Activated CD8-positive, alpha-beta memory T cell treated with anti-CD3 and anti-CD28 coated beads for 4 hours (primary cell): ENCODE measurements around the gene POLQ.
"Not testable (repeated sequence)": the region's sequence is repeated elsewhere in the genome, so short reads cannot be mapped to it uniquely, and the experiment has no call there.

Source experiments
- DNase-seq, 2 donors: peaks; one replicate each; pipeline ENCODE4 v3.0.0-alpha.2; 2020; ENCODE audit warnings: low read depth in 2 of 2

Gene POLQ

DNA sequence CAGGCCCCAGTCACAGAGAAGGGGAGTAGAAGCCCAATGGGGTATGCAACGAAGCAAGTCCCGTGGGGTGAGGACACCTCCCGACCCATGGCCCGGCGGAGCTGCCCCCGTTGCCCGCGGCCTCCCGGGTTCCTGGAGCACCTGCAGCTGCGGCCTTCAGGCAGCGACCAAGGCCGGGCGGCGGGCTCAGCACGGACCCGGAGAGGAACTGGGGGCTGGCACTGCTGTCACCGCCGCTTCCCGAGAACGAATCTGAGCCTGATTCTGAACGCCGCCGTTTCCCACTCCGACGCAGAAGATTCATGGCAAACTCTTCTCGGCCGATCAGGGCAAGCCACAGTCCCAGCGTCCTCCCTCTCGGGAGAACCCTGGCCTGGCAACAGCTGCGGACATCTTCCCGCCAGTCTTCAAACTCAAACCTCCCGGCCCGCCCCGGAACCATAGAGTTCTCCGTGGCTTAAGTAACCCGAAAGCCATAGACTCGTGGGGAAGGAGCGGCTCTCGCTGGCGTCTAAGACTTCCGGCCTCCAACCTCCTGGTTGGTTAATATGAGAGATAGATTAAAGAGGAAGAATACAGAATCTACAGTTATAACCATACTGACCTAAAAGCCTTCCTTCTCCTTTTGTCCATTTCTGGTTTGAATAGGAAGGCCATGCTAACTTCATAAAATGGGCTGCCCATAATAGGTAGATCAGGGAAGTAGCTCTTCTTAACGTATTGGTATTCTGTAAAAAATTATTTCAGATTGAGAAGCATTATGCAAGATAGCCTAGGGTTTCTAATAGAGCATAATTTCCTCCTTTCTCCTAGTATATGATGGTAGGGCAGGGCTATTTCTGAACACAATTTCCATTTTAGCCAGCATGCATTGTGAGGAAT lies at the start of gene POLQ:
Gene POLQ, minus strand, starts transcription at position 415 of the 882 bp plus-strand sequence. Its CDS starts 111 bp downstream, at position 304.
- peak; percentile 65 to 75 for DNase-seq

DNA sequence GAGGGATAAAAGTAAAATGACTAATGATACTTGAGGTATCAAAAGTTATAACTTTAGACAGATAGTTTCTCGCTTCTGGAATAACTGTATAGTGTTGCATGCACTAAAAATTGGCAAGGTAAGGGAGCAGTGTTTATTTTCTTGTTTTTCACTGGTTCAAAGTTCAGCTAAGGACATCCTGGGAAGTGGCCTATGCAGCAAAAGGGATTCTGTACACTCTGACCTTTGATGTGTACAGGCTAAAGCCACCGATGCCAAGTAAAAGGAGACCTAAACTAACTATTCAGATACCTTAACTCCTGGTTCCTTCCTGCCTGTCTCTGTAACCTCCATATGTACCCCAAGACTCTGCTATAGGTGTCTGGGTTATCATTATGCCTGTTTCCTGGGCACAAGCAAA lies 49.1 kb upstream of the POLQ start:
- DNase-seq, result no peak

DNA sequence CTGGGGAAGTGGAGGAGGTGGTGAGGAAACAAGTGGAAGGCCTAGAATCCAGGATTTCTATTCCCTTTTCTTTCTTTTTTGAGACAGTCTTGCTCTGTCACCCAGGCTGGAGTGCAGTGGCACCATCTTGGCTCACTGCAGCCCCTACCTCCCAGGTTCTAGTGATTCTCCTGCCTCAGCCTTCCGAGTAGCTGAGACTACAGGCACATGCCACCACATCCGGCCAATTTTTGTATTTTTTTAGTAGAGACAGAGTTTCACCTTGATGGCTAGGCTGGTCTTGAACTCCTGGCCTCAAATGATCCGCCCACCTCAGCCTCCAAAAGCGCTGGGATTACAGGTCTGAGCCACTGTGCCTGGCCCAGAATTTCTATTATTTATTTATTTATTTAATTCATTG lies 48.0 kb upstream of the POLQ start:
- not testable (repeated sequence) for DNase-seq

DNA sequence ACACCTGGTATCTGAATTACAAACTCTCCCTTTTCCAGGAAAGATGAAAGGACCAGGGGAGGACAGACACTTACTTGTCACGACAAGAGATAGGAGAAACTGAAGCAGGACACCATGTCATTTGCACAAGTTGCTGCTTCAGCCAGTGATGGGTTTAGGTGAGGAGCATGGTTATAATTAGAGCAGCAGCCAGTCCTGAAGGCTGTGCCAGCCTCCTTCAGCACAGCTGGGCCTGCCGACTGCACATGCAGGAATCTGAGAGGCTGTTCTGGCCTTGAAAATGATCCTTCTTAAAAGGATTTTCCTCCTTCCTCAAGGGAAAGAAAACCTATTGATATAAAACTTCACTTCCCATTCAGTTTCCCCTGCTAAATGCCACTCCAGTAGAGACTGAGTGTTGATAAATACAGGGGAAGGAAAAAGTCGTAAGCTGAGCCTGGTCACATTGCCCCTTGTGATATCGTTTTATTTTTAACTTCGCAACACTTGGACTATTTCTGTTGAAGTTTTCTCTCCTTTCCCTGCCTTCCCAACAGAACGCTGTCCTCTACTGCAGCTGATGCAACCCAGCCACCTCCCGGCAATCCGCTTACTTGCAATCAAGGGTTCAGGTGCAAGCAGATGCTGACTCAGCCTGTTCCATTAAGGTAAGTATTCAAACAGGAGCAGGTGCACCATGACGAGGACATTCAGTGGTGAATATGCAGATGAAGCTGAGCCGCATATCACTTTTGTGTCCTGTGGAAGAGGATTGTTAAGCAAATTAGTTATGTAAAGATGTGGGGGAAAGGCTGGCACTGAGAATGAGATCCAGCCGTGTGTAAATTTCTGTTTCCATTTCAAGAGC lies 47.3 kb upstream of the POLQ start, which contains the start of gene FBXO40:
Gene FBXO40, plus strand, starts transcription at position 524 of the 847 bp plus-strand sequence. CDS start 27,197 bp downstream, outside the sequence.
- DNase-seq, result no peak

DNA sequence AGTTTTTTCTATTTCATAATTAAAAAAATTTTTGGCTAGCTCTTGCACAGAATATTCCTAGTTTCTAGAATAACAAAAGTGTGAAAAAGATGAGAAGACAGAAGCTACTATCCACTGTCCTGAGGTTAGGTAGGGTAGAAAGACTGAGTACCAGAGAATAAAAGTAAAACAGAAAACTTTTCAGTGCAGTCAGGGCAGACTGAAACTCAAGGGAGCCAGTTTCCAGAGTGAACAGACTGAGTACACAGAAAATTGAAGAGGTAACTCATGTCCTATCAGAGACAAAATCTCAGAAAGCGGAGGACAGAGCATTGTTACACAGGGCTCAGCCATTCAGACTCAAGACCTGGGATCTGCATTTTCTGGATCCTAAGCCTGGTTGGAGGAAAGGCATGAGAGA lies 38.6 kb upstream of the POLQ start:
- no peak for DNase-seq

DNA sequence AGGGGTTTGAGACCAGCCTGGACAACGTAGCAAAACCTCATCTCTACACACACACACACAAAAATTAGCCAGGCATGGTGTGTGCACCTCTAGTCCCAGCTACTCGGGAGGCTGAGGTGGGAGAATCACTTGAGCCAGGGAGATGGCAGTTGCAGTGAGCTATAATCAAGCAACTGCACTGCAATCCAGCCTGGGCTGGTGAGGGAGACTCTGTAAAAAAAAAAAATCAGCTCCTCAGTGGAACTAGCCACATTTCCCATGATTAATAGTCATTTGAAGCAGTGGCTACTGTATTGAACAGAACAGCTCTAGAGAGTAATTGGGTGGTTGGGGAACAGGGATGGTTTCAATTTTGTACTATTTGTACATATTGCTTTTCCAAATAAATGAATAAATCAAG lies 35.9 kb upstream of the POLQ start:
- DNase-seq, result no peak

DNA sequence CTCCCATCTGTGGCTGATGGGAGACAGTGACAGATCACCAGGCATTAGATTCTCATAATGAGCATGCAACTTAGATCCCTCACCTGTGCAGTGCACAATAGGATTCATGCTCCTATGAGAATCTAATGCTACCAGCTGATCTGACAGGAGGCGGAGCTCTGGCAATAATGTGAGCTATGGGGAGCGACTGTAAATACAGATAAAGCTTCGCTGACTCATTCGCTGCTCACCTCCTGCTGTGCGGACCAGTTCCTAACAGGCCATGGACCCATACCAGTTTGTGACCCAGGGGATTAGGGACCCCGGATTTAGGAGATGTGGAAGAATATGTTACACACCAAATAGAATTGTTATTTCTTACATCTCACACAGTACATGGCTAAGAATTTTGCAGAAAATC lies 28.7 kb upstream of the POLQ start:
- DNase-seq, result no peak

DNA sequence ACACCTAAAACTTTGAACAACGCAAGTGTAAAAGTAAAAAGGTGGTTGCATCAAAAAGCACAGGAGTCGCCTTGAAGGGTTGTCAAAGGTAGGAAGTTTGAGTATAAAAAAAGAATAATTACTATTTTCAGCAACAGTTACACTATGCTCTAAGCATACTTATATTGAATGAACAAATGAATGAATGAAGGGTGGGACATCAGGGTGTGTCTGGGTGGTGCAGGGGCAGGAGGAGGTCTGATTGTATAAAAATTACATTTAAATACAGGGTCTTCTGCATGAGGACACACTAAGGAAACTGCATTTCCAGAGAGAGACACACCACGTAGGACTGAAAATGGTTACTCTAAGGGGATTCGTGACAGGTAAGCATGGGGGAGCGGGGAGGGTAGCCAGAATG lies 21.9 kb upstream of the POLQ start, which contains the start of gene ARGFX:
Gene ARGFX, plus strand, starts transcription at position 301 of the 400 bp plus-strand sequence. CDS start 2,765 bp downstream, outside the sequence.
- no peak for DNase-seq

DNA sequence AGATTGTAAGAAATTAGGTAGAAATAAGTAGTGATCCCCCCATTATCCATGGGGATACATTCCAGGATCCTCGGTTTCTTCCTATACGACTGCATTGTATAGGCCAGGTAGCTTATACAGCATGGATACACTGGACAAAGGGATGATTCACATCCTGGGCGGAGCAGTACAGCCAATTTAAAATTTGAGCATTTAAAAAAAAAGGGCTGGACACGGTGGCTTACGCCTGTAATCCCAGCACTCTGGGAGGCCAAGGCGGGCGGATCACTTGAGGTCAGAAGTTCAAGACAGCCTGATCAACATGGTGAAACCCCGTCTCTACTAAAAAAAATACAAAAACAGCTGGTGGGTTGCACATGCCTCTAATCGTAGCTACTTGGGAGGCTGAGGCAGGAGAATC lies 21.0 kb upstream of the POLQ start:
- DNase-seq, result no peak

DNA sequence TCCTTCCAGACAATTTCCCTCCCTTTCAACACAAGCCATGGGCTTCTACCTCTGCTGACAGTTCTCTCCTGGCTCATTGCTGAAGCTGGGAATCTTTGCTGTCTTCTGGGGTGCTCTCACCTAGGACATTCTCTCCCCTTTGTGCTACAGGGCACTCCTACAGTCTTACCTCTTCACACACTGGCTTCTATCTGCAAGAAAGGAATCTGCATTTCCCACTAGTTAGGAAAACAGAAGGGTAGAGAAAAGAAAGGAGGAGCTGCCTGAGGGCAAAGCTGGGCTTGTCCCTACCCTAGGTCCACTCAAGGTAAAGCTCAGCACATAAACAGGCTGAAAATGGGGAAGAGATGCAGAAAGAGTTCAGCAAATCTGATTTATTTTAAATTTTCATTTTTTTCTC lies 16.4 kb upstream of the POLQ start:
- no peak for DNase-seq

DNA sequence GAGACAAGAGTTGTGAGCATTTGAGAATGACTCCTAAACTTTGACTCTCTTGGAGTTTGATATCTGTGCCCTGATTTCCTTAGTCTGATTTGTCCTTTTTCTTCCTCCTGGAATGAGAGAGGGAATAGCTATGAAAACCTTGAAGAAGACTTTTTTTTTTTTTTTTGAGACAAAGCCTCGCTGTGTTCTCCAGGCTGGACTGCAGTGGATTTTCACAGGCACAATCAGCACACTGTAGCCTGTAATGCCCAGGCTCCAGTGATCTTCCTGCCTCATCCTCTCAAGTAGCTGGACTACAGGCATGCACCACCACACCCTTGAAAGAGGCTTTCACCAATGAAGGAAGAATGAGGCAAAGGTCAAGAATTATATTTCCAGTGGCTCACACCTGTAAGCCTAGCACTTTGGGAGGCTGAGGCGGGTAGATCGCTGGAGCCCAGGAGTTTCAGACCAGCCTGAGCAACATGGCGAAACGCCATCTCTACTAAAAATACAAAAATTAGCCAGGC lies 11.7 kb upstream of the POLQ start:
- no peak for DNase-seq

DNA sequence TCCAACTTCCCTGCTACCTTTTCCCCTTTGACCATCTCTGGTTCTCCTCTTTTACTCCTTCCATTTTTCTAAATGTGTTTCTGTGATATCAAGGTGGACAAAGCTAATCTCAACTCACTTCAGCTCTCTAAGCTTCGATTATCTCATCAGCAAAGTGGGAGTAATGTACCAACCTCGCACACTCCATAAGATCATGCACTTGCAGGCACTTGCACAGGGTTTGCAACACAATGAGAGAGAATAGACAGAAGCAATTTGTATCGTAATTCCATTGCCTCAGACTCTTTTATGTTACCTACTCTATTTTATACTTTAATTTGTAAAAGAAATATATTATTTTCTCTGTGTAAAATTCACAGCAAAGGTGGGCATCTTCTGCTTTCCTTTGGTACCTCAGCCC lies 7.0 kb upstream of the POLQ start:
- DNase-seq, result no peak

DNA sequence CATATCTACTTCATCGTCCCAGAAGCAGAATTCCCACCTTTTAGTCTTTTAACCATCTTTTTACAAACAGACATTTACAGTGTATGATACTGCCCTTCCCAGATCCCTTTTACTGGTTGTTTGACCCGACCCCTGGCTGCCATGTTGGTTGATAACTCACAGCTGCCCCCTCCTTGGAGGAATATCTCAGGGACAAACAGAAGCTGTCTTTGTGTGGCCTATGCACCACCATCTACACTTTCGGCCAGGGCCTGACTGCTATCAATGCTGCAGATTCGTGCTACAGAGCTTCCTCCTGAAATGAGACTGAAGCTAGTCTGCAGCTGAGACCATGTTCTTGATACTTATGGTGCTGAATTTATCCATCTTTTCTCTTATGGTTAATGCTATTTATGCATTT lies 6.6 kb upstream of the POLQ start:
- DNase-seq, result no peak

DNA sequence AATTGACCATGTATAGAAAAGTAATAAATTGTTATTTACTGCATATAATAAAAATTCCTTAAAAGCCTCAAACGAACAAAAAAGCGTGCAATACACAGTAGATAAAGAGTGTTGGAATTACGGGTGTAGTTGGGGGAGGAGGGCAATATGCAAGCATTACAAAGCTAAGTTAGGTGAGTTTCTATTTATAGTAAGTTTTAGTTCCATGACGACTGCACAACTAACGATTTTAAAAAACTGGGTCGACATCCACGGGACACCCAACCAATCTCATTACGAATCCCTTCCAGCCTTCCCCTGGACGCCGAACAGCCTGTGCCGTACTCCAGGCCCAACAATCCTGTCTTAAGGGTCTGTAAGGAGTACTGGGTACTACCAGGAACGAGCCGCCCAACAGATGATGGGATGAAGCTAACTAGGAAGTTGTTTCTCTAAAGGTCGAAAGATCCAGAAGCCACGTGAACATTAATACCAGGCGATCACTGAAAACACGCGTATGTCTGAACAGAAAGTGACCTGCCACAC lies 677 bp downstream of the POLQ start:
- DNase-seq, result no peak

DNA sequence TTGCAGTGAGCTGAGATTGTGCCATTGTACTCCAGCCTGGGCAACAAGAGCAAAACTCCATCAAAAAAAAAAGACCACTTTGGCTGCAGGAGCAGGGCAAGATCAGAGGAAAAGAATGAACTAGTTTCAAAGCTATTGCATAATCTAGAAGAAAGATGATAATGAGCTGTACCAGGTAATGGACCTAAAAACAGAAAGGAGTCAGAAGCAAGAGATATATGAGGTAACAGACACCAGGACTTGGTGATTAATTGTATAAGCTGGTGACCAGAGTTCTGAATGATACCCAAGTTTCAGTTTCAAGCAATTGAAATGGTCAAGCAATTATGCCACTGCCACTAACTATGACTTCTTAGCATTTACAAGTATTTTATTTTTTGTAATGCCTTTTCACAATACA lies 2.9 kb downstream of the POLQ start:
- DNase-seq, result no peak

DNA sequence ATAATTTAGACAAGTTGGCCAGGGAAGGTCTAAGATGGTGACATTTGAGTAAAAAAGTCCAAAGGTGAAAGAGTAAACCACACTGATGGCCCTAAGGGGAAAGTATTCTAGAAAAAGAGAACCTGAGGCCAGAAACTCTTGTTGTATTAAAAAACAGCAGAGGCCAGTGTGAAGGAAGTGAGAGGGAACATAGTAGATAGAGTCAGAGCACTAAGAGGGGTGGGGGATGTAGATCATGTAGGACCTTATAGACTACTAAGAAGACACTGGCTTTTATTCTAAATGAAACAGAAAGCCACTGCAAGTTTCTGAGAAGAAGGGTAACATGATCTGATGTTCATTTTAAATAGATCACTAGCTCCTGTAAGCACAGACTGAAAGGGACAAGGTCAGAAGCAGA lies 14.5 kb downstream of the POLQ start:
- no peak for DNase-seq

DNA sequence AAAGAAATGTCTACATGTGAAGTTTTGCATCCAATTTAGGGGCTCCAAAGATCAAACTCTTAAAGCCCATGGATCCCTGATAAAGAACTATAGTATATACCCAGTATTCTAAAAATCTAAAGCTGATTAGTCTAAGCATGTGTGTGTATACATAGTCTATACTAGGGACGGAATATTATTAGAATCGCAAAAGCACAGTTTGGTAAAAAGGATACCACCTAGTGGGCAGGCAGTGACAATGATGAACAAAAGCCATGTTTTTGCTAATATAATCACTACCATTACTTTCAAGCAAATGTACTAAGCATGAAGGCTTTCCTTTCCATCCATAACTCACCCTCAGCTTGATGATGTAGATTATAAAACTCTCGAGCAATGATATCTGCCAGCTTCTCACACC lies 16.5 kb downstream of the POLQ start:
- DNase-seq, result no peak

DNA sequence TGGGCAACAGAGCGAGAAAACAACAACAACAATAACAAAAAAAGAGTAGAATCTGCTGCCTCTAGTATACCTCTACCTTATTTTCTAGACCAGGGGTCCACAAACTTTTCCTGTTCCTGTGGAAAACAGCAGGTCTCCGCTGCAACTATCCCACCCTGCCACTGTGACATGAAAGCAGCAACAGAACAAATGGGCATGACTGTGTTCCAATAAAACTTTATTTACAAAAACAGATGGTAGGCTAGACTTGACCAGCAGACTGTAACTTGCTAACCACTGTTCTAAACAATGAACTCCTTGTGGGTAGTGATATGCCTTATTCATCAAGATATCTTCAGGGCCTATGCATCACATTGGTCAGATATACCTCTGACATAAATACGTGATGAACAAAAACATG lies 25.3 kb downstream of the POLQ start:
- DNase-seq, result no peak

DNA sequence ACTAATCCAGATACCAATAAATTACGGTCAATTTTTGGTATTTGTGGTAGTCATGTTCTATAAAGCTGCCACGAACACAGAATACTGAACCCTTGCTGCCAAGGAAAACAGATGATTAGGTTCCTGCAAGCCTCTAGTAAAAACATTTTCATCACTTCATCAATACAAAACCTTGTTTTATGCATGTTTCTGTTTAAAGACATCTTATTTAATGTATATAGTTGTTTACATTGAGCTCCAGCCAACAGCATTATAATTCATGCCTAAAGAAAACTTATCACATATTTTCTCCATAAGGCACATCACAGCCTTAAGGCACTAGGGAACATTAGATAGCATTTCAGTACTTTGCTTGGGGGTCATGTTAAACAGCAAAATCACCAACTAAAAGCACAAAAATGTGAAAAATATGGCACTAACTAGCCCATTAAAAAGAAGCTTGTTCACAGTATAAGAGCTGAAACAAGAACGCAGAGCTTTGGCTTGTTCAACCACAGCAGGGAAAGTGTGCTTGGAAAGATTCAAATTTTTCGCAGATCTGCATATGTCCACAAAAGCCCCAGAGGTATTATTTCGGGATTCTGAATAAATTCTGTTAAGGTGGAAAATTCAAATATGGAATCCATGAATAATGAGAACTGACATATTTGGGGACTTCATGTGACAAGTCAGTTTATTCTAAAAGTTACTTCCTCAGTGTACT lies 27.7 kb downstream of the POLQ start:
- no peak for DNase-seq

DNA sequence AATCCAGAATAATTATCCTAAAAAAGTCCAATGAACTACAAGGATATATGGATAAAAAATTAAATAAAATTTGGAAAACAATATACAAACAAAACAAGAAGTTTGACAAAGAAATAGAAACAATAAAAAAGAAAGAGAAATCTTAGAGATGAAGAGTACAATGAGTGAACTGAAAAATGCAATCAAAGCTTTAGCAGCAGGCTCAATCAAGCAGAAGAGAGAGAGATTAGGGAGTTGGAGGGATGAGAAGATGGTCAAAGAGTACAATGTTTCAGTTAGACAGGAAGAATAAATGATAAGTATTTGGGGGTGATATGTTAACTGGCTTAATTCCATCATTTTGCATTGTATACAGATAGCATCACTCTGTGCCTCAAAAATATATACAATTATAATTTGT lies 29.9 kb downstream of the POLQ start:
- DNase-seq, result no peak

DNA sequence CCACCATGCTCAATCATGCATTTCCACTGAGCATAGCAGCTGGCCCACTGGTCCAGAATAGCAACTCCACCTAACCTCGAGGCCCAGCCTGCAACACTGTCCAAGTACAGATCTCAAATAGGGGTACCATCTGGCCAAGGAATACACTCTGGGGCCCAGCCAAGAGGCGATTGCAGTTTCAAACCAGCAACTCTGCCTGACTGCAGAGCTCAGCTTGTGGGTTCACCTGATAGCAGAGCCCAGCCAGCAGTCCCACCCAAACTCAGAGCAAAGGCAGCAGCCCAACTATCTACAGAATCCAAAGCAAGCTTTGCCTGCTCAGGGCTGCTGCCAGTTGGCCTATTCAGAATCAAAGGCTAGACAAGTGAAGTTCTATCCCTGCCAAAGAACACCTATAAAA lies 30.5 kb downstream of the POLQ start:
- no peak for DNase-seq

DNA sequence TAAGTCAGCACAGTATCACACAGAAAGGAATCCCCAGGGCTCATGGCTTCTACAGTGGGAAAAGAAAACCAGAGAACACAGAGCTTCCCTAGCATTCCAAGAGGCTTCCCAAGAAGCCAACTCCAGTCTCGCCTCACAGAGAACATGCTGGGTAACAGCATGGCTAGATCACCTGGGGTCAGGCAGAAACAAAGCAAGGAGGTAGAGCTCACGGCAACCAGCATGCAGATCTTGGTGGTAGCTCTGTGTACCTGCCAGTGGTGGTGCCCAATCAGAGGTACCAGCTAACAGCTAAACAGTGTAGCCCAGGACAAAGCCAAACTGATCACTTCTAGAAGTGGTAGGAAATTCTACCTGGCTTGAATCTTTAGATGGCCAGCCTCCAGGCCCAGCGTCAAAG lies 31.3 kb downstream of the POLQ start:
- no peak for DNase-seq
